Stimulated activated naive CD8-positive, alpha-beta T cell treated with anti-CD3 and anti-CD28 coated beads, Interleukin-15, Interleukin-2, amounts not matched to agents 100 U/mL and 50 U/mL, for 24 hours (primary cell): ENCODE data around the gene LAMA2.

Experiments used
- ATAC-seq: fragments of 150-1000 bp; cut with Tn5 transposase; one replicate; pipeline ENCODE4 v1.10.0; 2021
- DNase-seq: peaks from one replicate; pipeline ENCODE4 v3.0.0; 2021

Gene LAMA2

GRCh38 chr6:129181001-129181400 lies 298.1 kb downstream of the LAMA2 start:
- DNase-seq = no peak
- ATAC-seq = no peak

GRCh38 chr6:129183187-129183591 lies 300.3 kb downstream of the LAMA2 start:
- DNase-seq = no peak
- no peak for ATAC-seq

GRCh38 chr6:129183681-129184301 lies 300.9 kb downstream of the LAMA2 start:
- ATAC-seq (no peak), DNase-seq (no peak)

GRCh38 chr6:129184324-129184723 lies 301.4 kb downstream of the LAMA2 start:
- ATAC-seq (no peak), DNase-seq (no peak)

- DNase-seq (no peak), ATAC-seq (no peak)
These were observed 301.9 kb downstream of the LAMA2 start for GRCh38 chr6:129184808-129185366.

DNA sequence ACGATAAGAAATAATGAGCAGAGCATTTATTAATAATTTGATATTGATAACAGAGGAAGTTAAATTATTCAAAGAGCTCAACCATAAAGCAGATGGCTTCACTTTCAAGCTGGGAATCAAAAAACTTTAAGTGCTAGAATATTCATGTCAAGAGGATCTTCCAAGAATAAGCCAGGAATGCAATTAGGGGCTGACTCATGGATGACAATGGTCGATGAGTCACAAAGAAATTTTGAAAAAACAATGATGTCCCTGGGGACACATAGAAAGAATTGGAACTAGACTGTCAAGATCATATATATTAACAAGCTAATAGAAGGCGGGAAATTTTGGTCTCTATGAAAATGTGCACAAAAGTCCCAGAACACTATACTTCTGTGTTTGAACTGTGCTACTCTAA lies 304.1 kb downstream of the LAMA2 start:
- DNase-seq = no peak
- ATAC-seq = no peak

DNA sequence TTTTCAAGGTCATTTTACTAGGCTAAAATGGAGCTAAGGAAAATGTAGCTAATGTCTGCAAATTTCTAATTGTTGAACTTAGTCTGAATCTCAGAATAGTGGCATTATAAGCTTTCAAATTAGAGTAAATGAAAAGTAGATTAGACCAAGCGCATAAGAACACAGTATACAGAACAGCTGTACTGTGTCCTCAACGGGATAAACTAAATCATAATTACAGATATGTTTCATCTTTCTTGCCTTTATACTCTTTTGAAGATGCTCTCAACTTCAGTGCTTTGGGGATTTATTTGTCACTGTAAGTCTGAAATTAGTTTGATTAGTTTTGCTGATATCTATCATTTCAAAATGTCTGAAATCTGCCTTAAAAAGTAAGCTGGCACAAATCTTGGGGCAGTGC lies 305.4 kb downstream of the LAMA2 start:
- DNase-seq = no peak
- ATAC-seq = no peak

- DNase-seq = no peak
- ATAC-seq = no peak
These were observed 305.9 kb downstream of the LAMA2 start for GRCh38 chr6:129188795-129189194.

GRCh38 chr6:129189266-129189665 lies 306.3 kb downstream of the LAMA2 start:
- DNase-seq = no peak

GRCh38 chr6:129191235-129191634 lies 308.3 kb downstream of the LAMA2 start:
- ATAC-seq = no peak
- no peak for DNase-seq

More at GRCh38 chr6:129189266-129189665, 306.3 kb downstream of the LAMA2 start:
- no peak for ATAC-seq

GRCh38 chr6:129192458-129192989 lies 309.6 kb downstream of the LAMA2 start:
- DNase-seq = no peak
- ATAC-seq = no peak

GRCh38 chr6:129194306-129194941 lies 311.5 kb downstream of the LAMA2 start:
- DNase-seq (no peak), ATAC-seq (no peak)

- ATAC-seq = no peak
- DNase-seq = no peak
These were observed 312.2 kb downstream of the LAMA2 start for GRCh38 chr6:129195161-129195560.

DNA sequence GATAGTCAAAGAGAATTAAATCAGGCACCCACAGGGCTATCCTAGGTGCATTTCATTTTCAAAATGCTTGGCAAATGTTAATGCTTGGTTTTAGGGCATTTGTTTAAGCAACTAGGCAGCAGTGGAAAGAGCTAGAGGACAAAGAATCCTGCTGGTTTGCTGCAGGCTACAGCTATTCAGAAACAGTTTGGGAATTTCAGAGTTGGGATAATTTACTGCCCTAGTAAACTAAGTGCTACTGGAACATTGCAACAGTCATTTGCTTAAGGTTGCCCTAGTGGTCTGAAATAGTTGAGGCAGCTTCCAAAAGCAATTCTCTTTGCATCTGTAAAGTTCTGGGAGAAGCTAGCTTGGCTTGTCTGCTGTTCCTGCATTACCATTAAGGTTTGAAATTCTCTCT lies 312.7 kb downstream of the LAMA2 start:
- ATAC-seq (no peak), DNase-seq (no peak)

DNA sequence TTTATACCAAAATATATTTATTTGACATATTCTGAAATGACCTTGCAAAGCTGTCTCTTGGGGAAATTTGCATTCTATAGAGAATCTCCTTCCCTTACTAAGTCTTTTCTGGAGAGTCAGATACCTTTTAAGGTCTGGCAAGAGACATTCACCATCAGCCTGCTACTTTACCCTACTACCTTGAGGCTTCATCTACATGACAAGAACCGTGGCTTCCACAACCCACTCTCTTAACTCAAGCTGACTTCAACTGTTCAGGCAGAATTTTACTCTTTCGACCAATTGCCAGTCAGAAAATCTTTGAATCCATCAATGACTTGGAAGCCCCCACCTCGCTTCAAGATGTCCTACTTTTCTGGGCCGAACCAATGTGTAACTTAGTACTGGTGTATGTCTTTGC lies 314.2 kb downstream of the LAMA2 start:
- DNase-seq = no peak

GRCh38 chr6:129200151-129200550 lies 317.2 kb downstream of the LAMA2 start:
- DNase-seq (no peak), ATAC-seq (no peak)

More for the DNA sequence above, 314.2 kb downstream of the LAMA2 start:
- ATAC-seq = no peak

DNA sequence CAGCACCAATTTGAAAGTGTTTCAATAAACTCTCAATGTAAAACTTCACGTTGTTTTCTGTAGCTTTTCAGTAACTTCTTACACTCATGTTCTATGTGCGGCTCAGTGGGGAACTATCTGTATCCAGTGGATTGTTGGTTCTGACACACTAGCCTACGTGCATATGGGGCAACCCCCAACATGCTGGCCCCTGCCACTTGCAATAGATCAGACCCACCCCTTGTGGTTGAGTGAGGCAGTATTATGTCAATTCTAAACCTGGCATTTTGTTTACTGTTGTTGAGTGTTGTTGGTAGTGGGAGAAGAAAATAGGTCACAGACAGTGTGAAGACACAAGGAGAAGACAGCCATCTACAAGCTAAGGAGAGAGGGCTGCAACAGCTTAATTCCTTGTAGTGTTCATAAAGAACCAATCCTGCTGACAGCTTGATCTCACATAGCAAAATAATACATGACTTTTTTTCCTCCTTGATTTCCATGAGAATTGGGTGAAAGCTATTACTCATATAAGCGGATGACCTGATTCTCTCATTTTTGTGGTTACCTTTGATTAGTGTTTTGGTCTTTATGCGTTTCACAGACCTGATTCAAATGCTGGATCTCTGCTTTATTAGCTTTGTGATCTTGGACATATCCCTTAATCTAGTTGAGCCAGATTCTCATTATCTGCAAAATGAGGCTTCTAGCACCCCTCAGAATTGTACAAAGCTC lies 320.4 kb downstream of the LAMA2 start:
- ATAC-seq (no peak), DNase-seq (no peak)

DNA sequence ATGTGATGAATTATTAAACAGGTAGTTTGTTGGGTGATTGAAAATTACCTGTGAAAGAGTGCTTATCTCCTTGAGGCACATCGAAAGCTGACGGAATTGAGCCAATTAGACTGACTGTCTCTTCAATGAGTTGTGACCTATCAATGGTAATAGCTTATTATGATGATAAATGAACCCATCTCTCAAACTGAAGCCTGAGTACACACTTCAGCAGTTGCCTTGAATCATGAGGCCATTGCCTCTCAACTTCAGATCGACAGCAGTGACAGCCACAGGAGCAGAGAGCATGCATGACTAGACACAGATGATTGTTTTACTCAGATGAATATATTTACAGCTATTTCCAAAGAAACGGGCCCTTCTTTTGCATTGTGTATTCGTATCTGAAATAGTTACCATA lies 323.9 kb downstream of the LAMA2 start:
- DNase-seq (no peak), ATAC-seq (no peak)

DNA sequence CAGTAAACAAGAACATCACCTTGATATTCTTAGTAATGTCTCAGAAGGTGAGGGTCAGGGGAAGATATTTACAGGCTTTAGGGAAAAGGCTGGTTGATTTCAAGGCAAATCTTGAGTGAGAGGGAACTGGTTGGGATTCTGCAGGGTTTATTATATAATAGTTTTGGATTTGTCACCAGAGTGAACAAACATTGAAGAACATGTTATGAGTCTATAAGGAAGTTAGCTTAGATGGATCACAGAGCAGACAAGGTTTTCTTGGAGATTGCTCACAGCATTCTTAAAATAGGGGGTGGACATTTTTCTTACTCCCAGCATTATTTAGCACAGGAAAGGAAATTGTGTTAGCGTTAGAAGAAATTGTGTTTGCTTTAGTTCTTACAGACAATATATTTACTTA lies 324.9 kb downstream of the LAMA2 start:
- no peak for ATAC-seq
- no peak for DNase-seq

DNA sequence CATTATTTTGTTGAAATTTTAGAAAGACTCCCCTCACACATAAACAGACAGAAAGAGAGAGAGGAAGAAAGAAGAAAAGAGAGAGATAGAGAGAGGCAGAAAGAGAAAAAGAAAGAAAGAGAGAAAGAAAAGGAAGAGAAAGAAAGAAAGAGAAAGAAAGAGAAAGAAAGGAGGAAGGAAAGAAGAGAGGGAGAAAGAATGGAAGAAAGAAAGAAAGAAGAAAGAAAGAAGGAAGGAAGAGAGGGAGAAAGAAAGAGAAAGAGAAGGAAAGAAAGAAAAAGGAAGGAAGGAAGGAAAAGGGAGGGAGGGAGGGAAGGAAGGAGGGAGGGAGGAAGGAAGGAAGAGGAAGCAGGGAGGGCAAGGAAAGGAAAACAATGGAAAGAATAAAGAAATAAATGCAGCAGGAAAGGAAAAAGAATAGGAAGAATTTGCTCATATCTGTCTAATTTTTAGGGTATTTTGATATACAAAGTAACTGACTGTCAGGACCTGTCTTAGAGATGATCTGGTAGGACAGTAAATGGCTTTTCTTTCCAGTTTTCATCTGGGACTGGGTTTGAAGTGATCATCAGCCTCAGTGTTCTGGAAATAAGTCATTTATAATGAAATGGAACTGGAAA lies 325.6 kb downstream of the LAMA2 start:
- DNase-seq (no peak), ATAC-seq (no peak)

DNA sequence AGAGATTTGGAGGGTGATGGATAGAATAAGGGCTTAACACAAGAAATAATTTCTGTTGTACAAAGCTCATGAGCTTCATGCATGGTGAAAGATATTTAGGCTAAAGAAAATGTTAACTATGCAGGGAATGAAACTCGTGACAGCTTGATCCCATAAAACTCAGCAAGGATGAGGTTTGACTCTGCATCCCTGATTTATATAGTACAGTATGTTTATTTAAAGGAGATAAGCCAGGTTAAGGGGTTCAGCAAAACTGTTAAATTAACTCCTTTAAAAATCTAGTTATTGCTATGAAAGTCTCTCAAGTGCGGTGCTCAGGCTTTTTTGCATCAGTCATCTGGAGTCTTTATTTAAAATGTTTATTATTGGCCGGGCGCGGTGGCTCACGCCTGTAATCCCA lies 326.4 kb downstream of the LAMA2 start:
- no peak for DNase-seq
- ATAC-seq = no peak

DNA sequence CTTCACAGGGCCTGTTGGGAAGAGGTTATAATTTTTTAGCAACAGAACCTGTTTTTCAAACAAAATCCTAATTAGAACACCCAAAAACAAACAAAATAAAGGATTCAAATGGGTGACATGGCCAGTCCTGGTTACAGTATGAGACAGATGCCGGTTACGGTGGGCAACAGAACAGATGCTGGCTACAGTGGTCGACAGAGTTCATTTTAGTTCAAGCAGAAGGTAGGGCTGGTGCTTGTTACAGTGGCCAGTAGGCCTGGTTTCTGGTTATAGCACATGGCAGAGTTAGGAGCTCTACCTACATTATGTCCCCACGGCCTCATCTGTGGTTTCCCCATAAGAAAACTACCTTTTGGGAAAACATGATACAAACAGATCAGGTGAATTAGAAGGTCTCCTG lies 327.7 kb downstream of the LAMA2 start:
- DNase-seq (no peak), ATAC-seq (no peak)

- DNase-seq = no peak
- ATAC-seq = no peak
These were observed 328.7 kb downstream of the LAMA2 start for GRCh38 chr6:129211626-129212025.
